ENCODE results near the gene DERL2.

The DERL2 gene

DNA sequence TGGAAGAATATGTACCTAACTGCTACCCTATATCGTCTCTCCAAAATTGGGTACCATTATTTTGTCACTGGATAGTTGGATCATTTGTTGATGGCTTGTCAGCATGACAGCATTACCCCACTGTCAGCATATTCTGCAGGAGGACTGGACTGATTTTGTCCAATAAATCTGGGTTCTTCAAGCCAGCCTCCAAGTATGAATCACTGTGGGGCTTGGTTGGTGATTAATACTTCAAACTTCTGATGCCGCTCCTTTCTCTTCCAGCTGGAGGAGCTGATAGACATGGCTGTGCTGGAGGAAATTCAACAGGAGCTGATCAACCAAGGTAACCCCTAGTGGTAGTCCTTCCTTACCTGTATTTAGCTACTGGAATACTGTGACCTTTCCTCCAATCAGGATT is 63.5 kb downstream of the DERL2 start:
- no peak for TF ChIP-seq GLIS3 (CRISPR knock-in tag; IDR thresholded peaks at IDR 0.05)
- no peak for TF ChIP-seq TCF4 (CRISPR knock-in tag; IDR thresholded peaks at IDR 0.05; ENCODE audit: borderline replicate concordance)
- no peak for TF ChIP-seq ARNTL (CRISPR knock-in tag; IDR thresholded peaks at IDR 0.05; ENCODE audit: borderline replicate concordance, low read depth)
- TF ChIP-seq, protein P1, sequence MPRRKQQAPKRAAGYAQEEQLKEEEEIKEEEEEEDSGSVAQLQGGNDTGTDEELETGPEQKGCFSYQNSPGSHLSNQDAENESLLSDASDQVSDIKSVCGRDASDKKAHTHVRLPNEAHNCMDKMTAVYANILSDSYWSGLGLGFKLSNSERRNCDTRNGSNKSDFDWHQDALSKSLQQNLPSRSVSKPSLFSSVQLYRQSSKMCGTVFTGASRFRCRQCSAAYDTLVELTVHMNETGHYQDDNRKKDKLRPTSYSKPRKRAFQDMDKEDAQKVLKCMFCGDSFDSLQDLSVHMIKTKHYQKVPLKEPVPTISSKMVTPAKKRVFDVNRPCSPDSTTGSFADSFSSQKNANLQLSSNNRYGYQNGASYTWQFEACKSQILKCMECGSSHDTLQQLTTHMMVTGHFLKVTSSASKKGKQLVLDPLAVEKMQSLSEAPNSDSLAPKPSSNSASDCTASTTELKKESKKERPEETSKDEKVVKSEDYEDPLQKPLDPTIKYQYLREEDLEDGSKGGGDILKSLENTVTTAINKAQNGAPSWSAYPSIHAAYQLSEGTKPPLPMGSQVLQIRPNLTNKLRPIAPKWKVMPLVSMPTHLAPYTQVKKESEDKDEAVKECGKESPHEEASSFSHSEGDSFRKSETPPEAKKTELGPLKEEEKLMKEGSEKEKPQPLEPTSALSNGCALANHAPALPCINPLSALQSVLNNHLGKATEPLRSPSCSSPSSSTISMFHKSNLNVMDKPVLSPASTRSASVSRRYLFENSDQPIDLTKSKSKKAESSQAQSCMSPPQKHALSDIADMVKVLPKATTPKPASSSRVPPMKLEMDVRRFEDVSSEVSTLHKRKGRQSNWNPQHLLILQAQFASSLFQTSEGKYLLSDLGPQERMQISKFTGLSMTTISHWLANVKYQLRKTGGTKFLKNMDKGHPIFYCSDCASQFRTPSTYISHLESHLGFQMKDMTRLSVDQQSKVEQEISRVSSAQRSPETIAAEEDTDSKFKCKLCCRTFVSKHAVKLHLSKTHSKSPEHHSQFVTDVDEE (CRISPR knock-in tag; IDR thresholded peaks at IDR 0.05) = no peak
- no peak for TF ChIP-seq TOX (CRISPR knock-in tag; IDR thresholded peaks at IDR 0.05; ENCODE audit: borderline replicate concordance)
- no peak for TF ChIP-seq OSR1 (CRISPR knock-in tag; IDR thresholded peaks at IDR 0.05)
- TF ChIP-seq ZFP30 (CRISPR knock-in tag; IDR thresholded peaks at IDR 0.05) = no peak
- no peak for TF ChIP-seq ZNF70 (CRISPR knock-in tag; IDR thresholded peaks at IDR 0.05)
- no peak for TF ChIP-seq RARB (CRISPR knock-in tag; IDR thresholded peaks at IDR 0.05)
- TF ChIP-seq ZNF8 (CRISPR knock-in tag; IDR thresholded peaks at IDR 0.05) = no peak
- TF ChIP-seq, protein P2, sequence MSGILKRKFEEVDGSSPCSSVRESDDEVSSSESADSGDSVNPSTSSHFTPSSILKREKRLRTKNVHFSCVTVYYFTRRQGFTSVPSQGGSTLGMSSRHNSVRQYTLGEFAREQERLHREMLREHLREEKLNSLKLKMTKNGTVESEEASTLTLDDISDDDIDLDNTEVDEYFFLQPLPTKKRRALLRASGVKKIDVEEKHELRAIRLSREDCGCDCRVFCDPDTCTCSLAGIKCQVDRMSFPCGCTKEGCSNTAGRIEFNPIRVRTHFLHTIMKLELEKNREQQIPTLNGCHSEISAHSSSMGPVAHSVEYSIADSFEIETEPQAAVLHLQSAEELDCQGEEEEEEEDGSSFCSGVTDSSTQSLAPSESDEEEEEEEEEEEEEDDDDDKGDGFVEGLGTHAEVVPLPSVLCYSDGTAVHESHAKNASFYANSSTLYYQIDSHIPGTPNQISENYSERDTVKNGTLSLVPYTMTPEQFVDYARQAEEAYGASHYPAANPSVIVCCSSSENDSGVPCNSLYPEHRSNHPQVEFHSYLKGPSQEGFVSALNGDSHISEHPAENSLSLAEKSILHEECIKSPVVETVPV (CRISPR knock-in tag; IDR thresholded peaks at IDR 0.05) = no peak
- TF ChIP-seq BACH2 (CRISPR knock-in tag; IDR thresholded peaks at IDR 0.05; ENCODE audit: borderline replicate concordance) = no peak
- TF ChIP-seq CSDC2 (CRISPR knock-in tag; IDR thresholded peaks at IDR 0.05) = no peak
- no peak for TF ChIP-seq ZFP3 (CRISPR knock-in tag; IDR thresholded peaks at IDR 0.05)
- TF ChIP-seq ESRRG (CRISPR knock-in tag; IDR thresholded peaks at IDR 0.05) = no peak
- TF ChIP-seq PPARA (CRISPR knock-in tag; IDR thresholded peaks at IDR 0.05; ENCODE audit: borderline replicate concordance) = no peak
- no peak for TF ChIP-seq ZC3H10 (CRISPR knock-in tag; IDR thresholded peaks at IDR 0.05)
- no peak for TF ChIP-seq SNAI2 (CRISPR knock-in tag; IDR thresholded peaks at IDR 0.05)
- no peak for ATAC-seq

All from SK-N-SH treated with all-trans-retinoic acid at 6 μM for 48 hours (cell line).